GM19043 (cell line): ENCODE data around the gene MSH3.
A peak's percentile ranks its signal among the peaks of the same experiment; 100 is the strongest.
"Not testable (repeated sequence)": the region's sequence is repeated elsewhere in the genome, so short reads cannot be mapped to it uniquely, and the experiment has no call there.

Source experiments
- ATAC-seq: cut with Tn5 transposase; IDR thresholded peaks from one replicate; pipeline ENCODE4 v1.9.1; 2021; ENCODE audit warnings: low read depth; ENCODE audit not compliant: unreplicated experiment

MSH3 gene

DNA sequence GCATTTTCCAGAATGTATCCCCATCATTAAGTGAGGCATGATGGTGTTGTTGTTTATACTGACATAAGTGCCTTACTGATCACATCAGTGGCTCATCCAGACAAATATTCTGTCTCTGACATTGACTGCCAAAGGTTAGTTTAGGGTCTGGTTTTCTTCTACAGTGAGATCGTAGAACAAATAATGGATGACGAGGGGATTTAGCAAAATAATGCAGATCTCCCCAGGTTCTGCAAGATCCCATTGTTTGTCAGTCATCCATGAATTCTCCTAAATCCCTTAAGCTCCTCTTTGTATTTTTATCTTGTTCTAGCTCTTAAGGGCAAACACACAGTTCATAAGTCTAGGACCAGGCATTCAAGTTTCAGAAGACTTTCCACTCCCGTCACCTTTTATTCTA is 93.5 kb downstream of the MSH3 start:
- no peak for ATAC-seq

DNA sequence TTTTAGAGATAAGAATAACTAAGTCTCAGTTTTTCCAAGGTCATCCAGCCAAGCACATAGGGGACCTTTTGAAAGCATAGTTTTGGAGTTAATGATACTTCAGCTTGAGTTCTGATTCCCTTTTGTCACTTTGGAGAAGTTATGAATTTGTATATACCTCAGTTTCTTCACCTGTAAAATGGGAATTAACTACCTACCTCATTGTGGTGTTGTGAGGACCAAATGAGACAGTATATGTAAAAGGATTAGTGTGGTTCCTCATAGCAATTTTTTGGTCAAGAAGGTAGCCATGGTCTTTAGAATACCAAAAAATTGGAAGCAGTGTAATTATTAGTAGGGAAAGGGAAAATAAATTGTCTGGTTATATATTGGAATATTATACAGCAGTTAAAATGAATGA is 98.0 kb downstream of the MSH3 start:
- no peak for ATAC-seq

DNA sequence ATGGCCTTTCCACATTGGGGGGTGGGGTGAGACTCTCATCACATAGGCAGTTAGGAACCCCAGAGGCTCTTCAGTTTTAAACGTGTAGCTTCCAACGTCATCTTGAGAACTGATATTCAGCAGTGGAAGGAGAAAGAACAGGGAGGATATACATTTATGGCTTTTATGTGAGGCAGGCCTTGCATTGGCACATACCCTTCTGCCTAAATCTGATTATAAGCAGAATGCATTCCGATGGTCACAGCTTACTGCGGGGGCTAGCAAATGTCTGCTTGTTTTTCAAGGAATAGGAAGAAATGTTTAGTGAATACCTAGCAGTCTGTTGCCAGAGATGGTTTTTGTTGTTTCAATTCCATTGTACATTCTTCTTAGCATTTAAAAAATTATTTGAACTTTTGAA is 99.3 kb downstream of the MSH3 start:
- no peak for ATAC-seq

DNA sequence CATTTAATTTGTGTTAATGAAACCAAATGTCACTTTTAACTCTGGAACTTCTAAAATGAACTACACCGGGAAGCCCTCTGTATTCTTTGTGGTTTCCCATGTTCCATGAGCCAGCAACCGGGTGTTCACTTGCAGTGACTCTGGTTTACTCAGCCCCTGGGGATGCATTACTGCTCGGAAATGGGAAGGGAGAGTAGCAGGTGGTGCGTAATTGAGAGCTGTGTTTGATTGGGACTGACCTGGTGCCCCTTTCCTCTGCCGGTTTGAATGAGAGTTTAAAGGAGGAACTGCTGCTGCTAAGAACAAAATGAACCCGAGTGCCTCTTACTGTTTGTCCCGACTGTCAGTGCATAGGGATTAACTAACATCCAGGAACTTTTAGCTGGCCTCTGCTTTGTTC is 100.4 kb downstream of the MSH3 start:
- ATAC-seq, result peak; percentile 64

DNA sequence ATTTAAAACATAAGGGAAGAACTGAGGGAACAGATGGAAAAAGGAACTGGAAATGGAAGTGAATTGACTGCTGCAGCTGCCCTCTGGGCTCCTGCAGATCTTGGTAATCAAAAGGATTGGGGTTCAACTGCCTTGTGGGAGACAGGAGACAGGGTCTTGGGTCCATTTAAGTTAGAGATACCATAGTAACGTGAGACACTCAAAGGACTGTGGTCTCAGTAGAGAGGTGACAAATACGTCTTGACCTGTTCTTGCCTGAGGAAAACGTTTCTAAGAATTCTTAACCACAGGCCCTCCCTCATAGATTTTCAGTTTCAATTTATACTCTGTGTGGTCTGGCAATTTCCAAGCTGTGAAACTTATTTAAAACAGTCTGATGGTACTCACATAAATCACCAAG is 101.2 kb downstream of the MSH3 start:
- ATAC-seq, result peak; percentile 90

DNA sequence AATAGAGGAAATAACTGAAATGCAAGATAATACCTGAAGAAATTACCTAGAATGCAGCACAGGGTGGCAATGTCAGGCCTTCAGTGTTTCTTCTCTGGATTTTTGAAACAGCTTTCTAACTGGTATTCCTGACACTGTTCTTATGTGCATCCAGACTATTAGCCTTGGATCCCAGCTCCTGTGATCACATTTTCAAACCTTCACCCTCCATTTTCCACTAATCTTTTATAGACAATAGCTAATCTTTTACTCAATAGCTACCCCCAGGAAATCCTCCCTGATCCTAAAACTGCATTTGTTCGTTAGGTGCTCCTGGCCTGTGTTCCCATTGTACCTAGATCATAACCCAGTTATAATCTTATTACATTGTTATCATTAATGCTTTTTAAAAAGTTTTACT is 101.8 kb downstream of the MSH3 start:
- ATAC-seq, result no peak

DNA sequence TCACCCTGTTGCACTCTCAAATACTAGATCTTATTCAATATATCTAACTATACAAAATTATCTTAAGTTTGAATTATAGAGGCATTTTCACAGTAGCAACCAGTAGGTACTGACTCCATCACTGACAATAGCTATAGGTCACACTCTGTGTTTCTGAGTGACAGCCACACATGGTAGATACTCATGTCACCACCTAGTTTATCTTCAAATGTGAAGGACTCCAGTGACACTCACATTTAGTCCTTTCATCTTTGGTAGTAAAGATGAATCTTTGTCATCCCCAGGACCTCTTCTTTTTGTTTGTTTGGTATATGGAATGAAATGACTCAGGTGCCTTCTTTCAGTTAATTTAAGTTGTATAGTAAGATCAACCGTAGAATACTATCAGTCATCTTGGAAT is 102.8 kb downstream of the MSH3 start:
- no peak for ATAC-seq

DNA sequence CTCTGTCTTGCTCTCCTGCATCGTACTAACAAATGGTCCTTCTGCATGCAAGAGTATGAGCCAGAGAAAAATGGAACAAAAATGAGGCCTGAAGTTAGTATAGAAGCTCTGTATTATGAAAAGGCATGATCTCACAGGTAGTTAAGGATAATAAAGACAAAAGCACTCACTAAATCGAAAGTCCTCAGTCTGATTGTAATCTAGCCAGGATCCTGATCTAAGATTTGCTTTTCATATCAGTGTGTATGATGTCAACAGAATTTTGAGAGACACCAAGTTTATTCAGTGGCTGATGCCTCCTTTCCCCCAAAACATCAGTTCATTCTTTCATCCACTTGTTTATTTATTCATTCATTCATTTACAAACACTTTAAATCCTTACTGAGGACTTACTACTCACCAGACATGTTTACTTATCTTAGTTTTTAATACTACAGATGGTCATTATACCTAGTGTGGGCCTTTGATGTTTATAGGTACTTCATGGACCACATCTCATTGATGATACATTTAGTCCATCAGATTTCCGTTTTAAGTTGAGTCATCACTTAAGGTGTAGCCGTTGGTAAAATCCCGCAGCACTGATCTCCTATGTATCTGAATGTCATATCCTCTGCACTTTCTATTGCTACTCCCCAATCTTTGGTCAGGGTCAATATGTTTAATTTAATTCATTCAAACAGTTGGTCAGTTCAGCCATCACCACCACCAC is 105.6 kb downstream of the MSH3 start:
- no peak for ATAC-seq

DNA sequence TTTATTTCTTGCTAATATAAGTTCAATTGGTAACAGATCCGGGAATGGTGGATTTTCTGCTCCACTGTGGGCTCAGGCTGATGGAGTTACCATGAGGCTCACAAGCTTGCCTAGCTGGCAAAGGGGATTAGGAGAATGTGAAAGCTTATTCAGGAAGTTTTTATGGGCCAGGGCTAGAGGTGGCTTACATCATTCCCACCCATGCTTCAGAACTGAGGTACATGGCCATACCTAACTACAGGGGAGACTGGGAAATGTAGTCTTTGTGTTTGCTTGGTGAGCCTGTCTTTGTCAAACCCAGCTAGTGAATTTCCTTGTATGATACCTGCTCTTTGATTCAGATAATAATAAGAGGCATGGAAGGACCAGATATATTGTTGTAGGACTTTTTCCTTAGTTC is 106.2 kb downstream of the MSH3 start:
- no peak for ATAC-seq

DNA sequence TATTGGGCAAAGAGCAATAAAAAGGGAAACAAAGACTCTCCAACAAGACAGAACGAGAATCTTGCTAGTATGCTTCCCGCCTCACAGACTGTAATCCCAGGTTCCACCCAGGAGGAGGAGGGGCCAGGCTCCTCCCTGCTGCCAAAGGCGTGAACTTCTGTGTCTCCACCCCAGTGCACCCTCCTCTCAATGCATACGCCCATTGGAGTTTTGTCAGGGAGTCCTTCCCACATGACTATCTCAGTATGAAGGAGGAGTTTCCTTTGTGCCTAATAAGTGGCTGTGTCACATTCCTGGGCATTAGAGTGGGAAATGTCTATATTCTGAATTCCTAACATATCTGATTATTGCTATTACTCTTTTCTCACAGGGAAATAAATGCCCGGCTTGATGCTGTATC is 106.7 kb downstream of the MSH3 start:
- ATAC-seq, result no peak

DNA sequence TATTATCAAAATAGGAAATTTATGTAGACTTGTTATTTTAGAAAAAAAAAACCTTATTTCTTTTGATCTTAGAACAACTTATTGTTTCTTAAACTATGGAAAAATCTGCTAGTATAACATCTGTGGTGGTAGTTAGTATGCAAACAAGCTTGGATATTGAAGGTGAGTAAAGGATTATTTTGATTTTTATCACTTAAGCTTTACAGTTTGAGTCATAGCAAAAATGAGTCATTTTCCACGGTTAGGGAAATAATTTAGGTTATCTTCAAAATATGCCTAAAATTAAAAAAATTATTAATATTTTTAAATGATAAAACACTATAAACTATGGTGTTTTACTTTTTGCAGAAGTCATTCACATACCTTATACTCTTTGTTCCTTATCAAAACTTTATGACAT is 107.5 kb downstream of the MSH3 start:
- ATAC-seq, result no peak

DNA sequence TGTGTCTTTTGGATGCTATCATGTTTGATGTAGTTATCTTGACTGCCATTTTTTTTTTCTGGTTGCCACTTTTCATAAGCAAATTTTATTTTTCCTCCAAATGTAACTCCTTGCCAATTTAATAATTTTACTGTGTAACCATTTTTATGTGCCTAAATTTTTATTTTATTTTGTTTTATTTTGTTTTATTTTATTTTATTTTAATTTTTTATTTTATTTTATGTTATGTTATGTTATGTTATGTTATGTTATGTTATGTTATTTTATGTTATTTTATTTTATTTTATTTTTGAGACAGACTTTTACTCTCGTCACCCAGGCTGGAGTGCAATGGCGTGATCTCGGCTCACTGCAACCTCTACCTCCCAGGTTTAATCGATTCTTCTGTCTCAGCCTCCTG is 108.1 kb downstream of the MSH3 start:
- ATAC-seq, result no peak

DNA sequence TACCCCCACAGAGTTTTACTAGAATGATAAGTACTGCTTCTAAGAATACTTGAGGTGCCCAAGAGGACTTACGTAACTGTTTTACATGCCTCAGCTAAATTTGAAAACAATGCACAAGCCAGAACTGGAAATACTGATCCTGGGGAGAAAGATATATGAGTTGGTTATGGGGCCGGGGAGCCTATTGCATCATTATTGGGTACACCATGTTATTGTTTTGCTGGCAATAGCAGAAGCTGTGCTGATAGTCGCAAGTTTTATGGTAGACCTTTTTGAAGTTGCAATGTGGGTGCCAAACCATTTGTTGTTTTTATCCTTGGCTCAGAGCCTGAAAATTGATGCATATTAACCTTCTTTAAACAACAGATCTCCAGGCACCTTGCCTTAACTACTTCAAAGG is 108.8 kb downstream of the MSH3 start:
- ATAC-seq, result no peak

DNA sequence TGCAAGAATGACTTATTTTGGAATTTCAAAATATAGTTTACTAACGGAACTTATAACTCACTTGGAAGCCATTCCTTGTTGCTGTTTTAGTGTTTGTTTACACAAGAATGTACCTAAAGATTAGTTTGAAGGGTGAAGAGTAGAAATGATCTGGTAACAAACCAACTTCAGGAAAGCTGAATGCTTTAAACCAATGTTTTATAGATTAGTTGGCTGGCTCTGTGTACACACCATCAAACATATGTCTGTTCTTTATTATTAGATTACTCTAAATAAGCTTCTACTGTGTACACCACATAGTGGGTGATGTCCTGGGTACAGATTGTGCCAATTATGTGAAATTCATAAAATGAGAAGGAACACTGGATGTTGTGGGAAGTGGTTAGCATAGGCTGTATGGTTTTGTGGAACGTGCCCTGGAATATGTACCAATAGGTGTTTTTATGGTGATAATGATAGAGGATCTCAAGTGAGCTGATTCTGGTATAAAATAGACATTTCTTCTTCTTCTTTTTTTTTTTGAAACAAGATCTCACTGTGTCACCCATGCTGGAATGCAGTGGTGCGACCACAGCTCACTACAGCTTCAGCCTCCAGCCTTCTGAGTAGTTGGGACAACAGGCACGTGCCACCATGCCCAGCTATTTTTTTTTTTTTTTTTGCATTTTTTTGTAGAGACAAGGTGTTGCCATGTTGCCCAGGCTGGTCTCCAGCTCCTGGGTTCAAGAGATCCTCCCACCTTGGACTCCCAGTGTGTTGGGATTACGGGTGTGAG is 109.6 kb downstream of the MSH3 start:
- ATAC-seq, result no peak

DNA sequence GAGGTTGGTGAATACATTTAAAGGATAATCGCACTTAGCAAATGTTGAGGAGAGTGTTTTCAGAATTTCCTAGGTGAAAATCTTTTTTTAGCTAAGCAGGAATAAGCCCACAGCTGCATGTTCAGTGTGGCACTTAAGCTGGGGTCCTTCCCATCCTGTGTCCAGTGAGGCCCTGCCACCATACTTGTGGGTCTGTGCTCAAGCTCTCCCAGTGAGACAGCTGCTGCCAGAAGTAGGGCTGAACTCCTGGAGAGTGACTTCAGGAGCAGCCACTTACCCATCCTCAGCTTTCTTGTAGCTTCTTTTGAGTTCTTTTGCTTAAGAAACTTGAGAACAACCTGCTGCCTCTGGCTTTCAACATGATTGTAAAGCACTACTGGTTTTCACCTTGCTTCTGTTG is 110.3 kb downstream of the MSH3 start:
- ATAC-seq, result no peak

DNA sequence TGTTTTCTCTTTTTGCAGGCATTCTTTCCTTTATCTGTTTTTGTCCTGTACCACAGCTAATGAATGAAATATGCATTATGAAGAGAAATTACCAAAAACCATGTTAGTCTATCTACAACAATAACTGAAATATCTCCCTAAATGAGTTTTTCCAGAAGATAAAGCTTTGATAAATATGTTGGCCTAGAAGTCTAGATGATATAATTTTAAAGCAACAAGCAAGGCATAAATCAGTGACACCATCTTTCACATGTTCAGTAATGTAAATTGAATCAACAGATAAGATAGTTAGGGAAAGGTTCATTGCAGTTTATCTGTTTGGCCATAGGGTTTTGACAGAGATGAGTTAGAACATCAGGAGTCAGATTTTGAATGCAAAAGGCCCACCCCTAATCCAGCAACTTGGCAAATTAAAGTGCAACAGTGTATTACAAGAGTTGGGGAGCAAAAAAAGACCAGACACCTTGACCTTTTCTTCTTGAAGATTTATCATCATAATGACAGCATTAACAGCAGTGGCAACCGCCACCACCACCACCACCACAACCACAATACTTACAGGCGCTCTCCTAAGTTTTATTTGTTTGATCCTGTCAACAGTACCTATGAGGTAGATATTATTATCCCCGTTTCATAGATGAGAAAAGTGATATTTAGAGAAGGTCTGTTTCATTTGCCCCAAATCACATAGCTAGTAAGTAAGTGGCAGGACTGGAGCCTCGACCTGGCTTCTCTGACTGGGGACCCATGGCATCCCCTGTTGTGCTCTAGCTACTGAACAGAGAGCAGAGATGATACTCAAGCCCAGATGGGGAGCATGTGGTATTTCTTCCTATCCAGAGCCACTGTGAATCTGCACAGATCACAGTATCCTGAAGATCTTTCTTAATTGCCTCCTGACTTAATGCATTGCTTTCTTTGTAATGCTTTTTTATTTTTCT is 123.2 kb downstream of the MSH3 start:
- no peak for ATAC-seq

DNA sequence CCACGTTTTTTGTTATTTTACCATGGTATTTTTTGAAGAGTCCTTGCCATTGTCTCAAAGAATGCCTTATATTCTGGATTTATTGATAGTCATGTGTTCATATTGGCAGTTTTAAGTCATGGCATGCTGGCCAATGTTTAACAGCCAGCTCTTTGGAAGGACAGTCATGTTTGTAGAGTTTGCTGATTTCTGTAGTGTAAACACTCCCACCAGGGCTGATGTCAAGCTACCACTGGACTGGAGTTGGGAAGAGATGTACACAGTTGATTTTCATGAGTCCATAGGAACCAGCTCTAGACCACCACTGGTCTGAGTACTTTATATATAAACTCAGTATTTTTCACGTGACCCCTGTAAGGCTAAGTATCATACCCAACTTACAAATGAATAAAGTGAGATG is 125.6 kb downstream of the MSH3 start:
- ATAC-seq, result no peak

DNA sequence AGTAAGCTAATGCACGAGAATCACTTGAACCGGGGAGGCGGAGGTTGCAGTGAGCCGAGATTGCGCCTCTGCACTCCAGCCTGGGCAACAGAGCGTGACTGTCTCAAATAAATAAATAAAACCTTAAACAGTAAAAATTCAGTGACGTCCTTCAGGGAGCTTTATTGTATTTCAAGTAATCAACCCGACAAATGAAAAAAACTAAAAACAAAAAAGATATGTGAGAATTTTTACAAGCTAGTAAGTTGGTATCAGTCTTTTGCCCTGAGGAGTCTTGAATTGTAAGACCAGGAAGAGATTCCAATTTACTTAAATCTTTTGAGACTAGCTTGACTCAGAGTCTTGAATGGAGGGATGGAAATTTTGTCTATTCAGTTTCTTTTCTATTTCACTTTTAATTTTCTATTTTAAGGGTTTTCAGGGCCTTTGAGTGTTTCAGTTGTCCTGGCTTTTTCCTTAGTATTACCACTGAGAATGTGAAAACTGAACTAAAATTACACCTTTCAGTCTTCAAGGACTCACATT is 126.4 kb downstream of the MSH3 start:
- ATAC-seq, result no peak

DNA sequence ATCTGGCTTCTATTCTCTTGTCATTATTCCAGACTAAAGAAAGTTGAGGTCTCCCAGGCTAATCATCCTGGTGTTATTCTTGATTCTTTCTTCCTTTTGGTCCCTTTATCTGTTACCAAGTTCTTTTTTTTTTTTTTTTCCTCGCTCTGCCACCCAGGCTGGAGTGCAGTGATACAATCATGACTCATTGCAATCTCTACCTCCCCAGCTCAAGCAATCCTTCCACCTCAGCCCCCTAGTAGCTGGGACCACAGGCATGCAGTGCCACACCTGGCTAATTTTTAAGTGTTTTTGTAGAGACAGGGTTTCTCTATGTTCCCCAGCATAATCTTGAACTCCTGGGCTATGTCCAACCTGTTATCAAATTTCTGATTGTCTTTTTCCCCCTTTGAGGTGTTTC is 126.9 kb downstream of the MSH3 start:
- ATAC-seq, result no peak

DNA sequence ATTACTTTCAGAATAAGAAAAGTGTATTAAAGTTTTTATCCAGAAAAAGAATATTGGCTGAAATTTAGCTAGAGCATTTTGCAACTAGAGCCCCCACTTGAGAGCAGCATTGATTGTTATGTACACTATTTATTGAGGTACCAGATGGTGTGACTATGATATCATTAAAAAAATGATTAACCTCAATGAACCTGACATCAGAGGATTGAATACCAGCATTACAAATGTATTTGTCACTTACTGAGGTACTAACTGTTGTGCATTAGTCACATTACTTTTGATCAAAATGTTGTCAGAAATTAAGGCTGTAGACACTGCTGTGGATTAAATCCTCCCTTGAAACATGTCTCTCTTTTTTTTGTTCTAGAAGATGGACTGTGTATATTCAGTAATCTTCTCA is 128.2 kb downstream of the MSH3 start:
- ATAC-seq, result no peak

DNA sequence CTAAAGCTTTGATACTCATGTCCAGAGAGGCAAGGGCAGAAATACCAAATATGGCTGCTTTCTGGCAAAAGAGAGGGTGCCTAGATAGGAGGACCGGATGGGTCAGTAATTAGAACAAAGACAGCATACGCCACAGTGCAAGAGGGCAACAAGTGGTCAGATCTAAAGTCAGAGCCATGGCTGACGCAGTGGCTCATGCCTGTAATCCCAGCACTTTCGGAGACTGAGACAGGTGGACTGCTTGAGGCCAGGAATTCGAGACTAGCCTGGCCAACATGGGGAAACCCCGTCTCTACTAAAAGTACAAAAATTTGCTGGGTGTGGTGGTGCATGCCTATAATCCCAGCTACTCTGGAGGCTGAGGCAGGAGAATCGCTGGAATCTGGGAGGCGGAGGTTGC is 129.3 kb downstream of the MSH3 start:
- not testable (repeated sequence) for ATAC-seq
